ENCODE data around the gene UBE2F. TPM values are rescaled to one million over a fixed set of nuclear protein-coding genes. Genes with fewer than 3 reads are reported as not detected.

The UBE2F gene
- total and polyA plus RNA-seq, 2 of the 13 experiments (the other 11 are each of a cell fraction or from before 2014, with no cell fraction given) = 35.4 to 73.1 TPM

GRCh38 chr2:237972211-237972610, 5.4 kb downstream of the UBE2F start:
- TF ChIP-seq BCL6 (CRISPR knock-in tag; IDR thresholded peaks at IDR 0.05) (no peak), TEAD3 (CRISPR knock-in tag; optimal IDR thresholded peaks at IDR 0.05; ENCODE audit: borderline replicate concordance) (no peak), SMAD3 (CRISPR knock-in tag; IDR thresholded peaks at IDR 0.05) (no peak), DDIT3 (CRISPR knock-in tag; IDR thresholded peaks at IDR 0.05) (no peak), ZBTB25 (CRISPR knock-in tag; IDR thresholded peaks at IDR 0.05) (no peak), ZFX (CRISPR knock-in tag; IDR thresholded peaks at IDR 0.05; ENCODE audit: low read depth) (no peak), ZBTB8A (CRISPR knock-in tag; IDR thresholded peaks at IDR 0.05; ENCODE audit: borderline replicate concordance, low read depth) (no peak), ZNF282 (IDR thresholded peaks at IDR 0.05; ENCODE audit: partially characterized antibody) (no peak), TAF15 (IDR thresholded peaks at IDR 0.05; ENCODE audit: low read depth, low read length, poor library complexity, severe bottlenecking) (no peak), TMF1 (CRISPR knock-in tag; IDR thresholded peaks at IDR 0.05; ENCODE audit: low read depth) (no peak), TBX3 (IDR thresholded peaks at IDR 0.05; ENCODE audit: borderline replicate concordance) (no peak), ZNF770 (CRISPR knock-in tag; IDR thresholded peaks at IDR 0.05) (no peak), ZFY (CRISPR knock-in tag; IDR thresholded peaks at IDR 0.05) (no peak), THAP9 (CRISPR knock-in tag; IDR thresholded peaks at IDR 0.05; ENCODE audit: borderline replicate concordance) (no peak), MLLT10 (CRISPR knock-in tag; IDR thresholded peaks at IDR 0.05) (no peak), MATR3 (CRISPR knock-in tag; IDR thresholded peaks at IDR 0.05) (no peak)
- Histone ChIP-seq H3K9me3 (ENCODE audit: low read length) (no peaks in the 10 kb centered on the region), H3K4me1 (ENCODE audit: insufficient read depth, low read length) (peaks cover 30% of the 10 kb centered on the region), H3K27ac (ENCODE audit: extremely low read length, insufficient read depth, low read length) (no peak overlapping the region), H3K27me3 (ENCODE audit: control insufficient read depth in 1 of 2, insufficient read depth in 2 of 2, low read length in 2 of 2) (no peaks in the 10 kb centered on the region; a peak in 1 of 5 replicates), H3K4me3 (replicated peaks in 1 of 3; ENCODE audit: insufficient read depth in 1 of 3, low read depth in 2 of 3, low read length in 3 of 3) (no peak overlapping the region), H4K20me1 (ENCODE audit: insufficient read depth, low read length) (peaks cover 24% of the 10 kb centered on the region), H3K9ac (ENCODE audit: insufficient read depth, low read depth, low read length) (no peak overlapping the region), H3K4me2 (ENCODE audit: low read depth, low read length) (no peak overlapping the region), H2AFZ (ENCODE audit: low read length) (no peak overlapping the region), H3K36me3 (replicated peaks in 1 of 2; ENCODE audit: control insufficient read depth in 1 of 2, insufficient read depth in 2 of 2, low read length in 2 of 2) (peaks cover 7 to 22% of the 10 kb centered on the region in 2 experiments; a peak in 4 of 5 replicates), H3K79me2 (ENCODE audit: insufficient read depth, low read length) (peaks cover 69% of the 10 kb centered on the region)
- FAIRE-seq (no peak), ATAC-seq (no peak), DNase-seq (ENCODE audit: low spot score) (no peak)
- no TSS peak for BruUV-seq (replicated peaks)
- POLR2A ChIA-PET = no interaction called here
- WGBS (ENCODE audit: low lambda C conversion rate) = 96% methylated on average over 3 of the region's 3 CpGs
- in situ Hi-C loops (cut with HindIII; ENCODE audit: extremely low pct_ligation_motif_present, low pct_unique_long_range_greater_than_20kb) = no loop called here
- intact Hi-C loops (cut with micrococcal nuclease; ENCODE audit: unreplicated experiment) = no loop called here
- CTCF ChIA-PET (ENCODE audit: low intra/inter-chr PET ratio, low total read pairs) = no interaction called here
